HK-2 (cell line): ENCODE measurements around the gene MRPL38.
"Not testable (repeated sequence)": the region's sequence is repeated elsewhere in the genome, so short reads cannot be mapped to it uniquely, and the experiment has no call there.

ENCODE experiments used
- DNase-seq: peaks from one replicate; pipeline ENCODE4 v3.0.0-alpha.2; 2018; ENCODE audit not compliant: unreplicated experiment

The MRPL38 gene

DNA sequence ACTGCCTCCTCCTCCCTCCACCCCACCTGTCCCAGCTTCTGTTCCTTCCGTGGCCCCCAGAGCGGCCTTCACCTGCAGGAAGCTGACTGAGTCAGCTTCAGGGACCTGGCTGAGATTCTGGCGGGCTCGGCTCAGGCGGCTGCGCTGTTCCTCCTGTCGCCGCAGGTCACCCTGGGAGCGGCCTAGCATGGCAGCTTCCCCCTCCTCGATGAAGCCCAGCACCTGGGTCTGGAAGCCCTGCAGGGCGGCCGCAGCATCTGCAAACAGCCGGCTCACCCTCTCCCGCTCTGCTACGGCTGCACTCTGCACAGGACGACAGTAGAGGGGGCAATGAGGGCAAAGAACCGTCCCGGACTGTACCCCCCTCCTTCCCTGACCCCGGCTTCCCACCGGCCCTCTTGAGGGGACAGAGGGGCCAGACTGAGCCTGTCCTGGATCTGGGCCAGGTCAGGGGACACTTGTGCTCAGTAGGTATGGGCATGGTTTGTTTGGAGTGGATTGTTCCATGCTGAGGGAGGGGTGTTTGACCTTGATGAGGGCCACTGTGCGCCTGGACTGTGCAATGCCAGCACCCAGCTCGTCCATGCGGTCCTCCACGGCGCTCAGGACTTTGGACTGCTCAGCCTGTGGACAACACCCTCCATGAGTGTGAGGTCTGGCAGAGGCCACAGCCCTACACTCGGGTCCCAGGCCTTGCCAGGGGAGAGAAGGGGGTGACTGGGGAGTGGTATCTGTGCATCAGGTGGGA lies 28.3 kb downstream of the MRPL38 start:
- DNase-seq, result peak; percentile 78

DNA sequence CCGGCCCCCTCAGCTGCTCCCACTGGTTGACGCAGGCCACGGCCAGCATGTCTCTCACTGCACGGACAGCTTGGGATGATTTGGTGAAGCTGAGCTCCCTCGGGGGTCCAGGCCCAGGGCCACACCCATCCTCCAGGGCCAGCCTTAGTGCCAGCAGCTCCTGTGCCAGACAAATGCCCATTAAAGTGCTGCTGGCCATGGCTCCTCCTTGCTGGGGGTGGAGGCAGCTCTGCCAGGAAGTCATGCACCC lies 28.8 kb downstream of the MRPL38 start:
- no peak for DNase-seq

DNA sequence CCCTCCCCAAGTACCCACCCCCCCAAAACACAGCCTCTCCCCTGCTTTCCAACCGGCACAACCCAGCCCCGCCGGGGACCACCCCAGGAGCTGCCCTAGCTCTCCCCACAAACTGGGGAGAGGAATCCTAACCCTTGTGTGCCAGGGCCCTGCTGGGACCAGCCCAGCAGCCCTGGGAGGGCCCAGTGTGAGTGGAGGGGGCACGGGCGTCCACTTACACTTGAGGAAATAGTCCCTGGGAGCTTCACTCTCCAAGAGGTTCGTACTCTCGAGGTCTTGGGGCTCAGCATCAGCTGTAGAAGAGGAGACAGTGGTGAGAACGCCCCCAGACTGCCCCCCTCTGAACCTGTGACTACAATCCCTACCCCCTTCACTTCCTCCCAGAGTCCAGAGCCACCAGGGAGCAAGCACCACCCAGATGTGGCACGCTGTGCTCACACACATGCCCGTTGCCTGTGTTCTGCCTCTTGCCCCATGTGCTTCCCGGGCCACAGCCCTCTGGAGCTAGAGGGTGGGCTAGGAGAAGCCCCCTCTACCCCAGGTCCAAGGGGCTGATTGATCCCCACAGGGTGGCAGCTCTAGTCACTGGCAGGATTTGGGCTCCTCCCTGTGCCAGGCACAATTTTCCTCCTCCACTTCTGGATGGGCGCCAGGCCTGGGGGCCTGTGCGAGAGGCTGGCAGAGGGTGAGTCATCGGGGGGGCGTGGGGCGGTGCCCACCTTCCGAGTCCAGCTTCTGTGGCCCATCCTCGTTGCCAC lies 29.3 kb downstream of the MRPL38 start:
- DNase-seq, result no peak

- DNase-seq, result no peak
These were observed 30.1 kb downstream of the MRPL38 start for GRCh38 chr17:75874323-75875181.

DNA sequence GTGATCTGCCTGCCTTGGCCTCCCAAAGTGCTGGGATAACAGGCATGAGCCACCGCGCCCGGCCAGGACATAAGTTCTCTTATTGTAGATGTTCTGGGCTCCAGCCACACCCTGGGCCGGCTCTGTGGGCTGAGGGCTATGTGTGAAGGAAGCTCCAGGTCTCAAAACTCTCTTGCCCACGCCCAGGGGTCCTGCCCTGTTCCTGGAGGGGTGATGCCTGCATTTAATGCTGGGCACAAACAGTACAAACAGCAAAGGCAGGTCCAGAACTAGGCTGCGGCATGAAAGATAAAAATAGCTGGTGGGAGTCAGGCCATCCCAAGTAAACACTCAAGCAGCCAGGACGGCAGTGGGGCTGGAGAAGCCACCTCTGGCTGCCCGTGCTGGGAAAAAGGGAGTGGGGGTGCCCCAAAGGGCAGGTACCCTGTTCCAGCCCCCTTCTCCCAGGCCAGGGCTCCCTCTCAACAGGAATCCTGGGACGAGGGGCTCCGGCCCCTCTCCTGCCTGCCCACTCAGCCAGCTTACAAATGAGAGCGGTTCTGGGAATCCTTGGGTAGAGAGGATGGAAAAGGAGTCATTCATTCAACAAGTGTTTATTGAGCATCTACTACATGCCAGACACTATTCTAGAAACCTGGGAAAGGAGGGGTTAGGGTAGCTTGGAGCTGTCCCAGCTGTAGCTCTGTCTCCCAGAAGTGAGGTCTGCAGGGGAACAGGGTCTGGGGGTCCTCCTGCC lies 30.9 kb downstream of the MRPL38 start:
- DNase-seq, result no peak

- DNase-seq, result peak; percentile 67
These were observed 32.0 kb downstream of the MRPL38 start for GRCh38 chr17:75872434-75873351.

DNA sequence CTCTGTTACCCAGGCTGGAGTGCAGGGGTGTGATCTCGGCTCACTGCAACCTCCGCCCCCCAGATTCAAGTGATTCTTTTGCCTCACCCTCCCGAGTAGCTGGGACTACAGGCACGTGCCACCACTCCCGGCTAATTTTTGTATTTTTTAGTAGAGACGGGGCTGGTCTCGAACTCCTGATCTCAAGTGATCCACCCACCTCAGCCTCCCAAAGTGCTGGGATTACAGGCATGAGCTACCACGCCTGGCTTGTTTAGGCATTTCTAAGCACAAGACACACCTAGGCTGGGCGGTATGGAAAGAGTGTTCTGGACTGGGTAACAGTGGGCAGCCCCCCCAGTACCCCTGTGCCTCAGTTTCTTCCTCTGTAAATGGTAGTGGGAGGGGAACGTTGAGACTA lies 34.5 kb downstream of the MRPL38 start:
- DNase-seq, result not testable (repeated sequence)

DNA sequence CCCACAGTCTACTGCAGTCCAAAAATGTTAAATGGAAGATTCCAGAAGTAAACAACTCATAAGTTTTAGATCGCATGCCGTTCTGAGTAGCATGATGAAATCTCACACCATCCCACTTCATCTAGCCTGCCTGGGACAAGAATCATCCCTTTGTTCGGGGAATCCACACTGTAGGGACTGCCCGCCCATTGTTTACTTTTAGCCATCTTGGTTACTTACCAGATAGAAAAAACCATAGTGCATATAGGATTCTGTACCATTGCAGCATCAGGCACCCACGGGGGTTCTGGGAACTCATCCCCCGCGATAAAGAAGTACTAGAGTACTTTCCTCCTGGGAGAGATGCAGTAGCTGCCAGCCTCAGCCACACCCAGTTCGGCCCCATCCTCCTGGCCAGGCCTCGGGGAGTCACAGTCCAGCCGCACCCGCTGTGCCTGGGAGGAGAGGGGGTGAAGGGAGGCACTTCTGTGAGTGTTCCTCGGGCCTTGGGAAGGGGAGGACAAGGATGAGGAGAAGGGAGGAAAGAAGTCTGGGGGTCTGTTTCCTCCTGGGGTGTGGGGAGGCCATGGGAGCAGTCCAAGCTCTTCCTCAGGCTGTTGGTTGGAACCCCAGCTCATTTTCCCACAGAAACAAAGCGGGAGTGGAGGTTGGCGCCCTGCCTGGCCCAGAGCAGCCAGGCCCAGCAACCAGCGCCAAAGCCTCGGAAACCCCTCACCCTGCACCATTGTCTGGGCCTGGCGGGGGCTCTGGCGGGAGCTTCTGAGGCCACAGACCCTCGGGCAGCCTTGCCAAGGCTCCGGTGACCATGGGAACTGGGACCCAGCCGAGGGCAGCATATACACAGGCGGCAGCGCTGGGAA lies 35.2 kb downstream of the MRPL38 start:
- DNase-seq, result no peak

DNA sequence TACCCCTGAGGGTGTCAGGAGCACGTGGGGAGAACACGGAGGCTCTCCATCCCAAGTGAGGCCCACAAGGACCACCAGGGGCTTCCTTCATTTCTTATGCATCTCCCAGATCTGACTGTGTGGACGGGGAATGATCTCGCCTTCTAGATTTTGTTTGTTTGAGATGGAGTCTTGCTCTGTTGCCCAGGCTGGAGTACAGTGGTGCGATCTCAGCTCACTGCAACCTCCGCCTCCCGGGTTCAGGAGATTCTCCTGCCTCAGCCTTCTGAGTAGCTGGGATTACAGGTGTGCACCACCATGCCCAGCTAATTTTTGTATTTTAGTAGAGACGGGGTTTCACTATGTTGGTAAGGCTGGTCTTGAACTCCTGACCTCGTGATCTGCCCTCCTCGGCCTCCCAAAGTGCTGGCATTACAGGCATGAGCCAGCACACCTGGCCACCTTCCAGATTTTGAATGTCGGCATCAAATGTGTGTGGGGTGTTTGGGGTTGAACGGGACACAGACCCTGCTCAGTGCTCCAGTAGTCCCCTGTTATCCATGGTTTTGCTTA lies 35.9 kb downstream of the MRPL38 start:
- not testable (repeated sequence) for DNase-seq

- not testable (repeated sequence) for DNase-seq
These were observed 39.1 kb downstream of the MRPL38 start for GRCh38 chr17:75865404-75866188.

GRCh38 chr17:75864887-75865286 lies 39.8 kb downstream of the MRPL38 start:
- DNase-seq, result not testable (repeated sequence)

GRCh38 chr17:75864448-75864871 lies 40.2 kb downstream of the MRPL38 start:
- no peak for DNase-seq

GRCh38 chr17:75861927-75862317 lies 42.8 kb downstream of the MRPL38 start:
- no peak for DNase-seq

DNA sequence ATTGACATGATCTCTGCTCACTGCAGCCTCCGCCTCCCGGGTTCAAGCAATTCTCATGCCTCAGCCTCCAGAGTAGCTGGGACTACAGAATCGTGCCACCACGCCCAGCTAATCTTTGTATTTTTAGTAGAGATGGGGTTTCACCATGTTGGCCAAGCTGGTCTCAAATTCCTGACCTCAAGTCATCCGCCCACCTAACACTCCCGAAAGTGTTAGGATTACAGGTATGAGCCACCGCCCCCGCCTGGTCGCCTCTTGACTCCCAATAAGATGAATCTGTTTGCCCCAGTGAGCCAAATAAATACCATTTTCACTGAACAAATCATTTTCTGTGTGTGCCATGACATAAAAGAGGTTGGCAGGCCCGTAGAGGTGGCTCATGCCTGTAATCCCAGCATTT lies 45.3 kb downstream of the MRPL38 start:
- DNase-seq, result not testable (repeated sequence)

DNA sequence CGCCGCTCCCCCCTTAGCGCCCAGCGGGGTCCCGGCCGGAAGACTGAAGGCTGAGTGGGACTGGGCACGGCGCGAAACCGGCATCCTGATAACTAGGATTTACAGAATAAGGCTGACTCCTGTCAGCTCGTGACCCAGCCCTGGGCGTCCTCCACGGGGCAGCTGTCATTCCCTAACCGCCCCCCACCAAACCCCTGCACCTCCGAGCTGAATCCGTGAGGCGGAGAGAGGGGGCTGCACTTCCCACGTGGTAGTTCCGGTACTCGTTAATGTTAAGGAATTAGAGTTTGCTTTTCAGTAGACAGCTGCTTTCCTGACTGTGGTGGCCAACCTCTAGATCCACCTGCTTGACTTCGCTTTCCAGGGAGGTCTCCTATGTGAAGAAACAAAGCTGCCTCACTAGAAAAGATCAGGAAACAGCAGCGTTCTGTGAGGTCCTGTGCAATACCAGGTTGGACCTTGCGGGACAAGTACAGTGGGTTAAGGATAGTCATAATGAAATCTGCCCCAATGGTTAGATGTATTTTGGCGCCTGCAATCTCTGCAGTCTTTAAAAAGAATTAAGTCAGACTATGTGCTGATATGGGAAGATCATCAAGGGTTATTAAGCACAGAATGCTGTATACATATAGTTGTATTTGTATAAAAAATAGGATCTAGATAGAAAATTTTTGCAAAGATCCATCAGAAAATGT lies 48.5 kb downstream of the MRPL38 start:
- no peak for DNase-seq

DNA sequence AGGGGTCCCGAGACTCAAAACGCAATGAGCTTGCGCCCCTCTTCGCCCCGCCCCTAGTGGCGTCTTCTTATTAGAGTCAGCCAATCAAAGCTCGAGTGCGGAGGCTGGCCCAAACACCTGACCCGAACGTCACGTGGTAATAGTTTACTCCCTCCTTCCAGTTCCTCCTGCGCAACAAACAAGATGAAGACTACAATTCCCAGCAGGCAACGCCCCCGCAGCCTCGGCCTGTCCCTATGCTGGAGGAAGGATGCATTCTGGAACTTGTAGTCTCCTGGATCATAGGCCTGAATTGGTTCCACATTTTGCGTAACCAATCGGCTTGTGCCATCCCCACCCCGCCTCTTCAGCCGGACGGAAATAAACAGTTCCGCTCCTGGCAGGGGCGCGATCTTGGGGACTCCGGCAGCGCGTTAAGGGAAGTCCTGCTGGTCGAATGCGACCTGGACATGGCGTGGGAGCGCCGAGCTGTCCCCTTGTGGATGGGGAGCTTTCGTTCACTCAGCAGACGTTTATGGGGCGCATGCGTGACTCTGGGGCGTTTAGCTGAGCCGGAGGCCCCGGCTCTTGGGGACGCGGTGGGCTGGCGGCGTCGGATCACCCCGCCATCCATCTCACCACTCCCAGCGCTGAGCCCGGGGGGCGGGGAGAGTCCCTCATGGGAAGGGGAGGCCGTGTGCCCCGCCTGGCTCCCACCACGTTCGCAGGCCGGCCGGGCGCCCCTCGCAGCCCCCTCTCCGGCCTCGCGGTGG lies 49.2 kb downstream of the MRPL38 start, which contains the start of gene WBP2:
Gene WBP2, minus strand, starts transcription at position 26 of the 752 bp plus-strand sequence. CDS start 38 bp downstream, outside the sequence.
- peak; percentile 97 for DNase-seq

- no peak for DNase-seq
These were observed 49.8 kb downstream of the MRPL38 start for GRCh38 chr17:75854881-75855309.
